ENCODE results near the gene KIF16B.

Gene KIF16B

GRCh38 chr20:16493486-16493885, 79.8 kb downstream of the KIF16B start:
- DNase-seq (ENCODE audit: insufficient read length, low spot score) (no peak), FAIRE-seq (no peak)
- TF ChIP-seq, protein P1, sequence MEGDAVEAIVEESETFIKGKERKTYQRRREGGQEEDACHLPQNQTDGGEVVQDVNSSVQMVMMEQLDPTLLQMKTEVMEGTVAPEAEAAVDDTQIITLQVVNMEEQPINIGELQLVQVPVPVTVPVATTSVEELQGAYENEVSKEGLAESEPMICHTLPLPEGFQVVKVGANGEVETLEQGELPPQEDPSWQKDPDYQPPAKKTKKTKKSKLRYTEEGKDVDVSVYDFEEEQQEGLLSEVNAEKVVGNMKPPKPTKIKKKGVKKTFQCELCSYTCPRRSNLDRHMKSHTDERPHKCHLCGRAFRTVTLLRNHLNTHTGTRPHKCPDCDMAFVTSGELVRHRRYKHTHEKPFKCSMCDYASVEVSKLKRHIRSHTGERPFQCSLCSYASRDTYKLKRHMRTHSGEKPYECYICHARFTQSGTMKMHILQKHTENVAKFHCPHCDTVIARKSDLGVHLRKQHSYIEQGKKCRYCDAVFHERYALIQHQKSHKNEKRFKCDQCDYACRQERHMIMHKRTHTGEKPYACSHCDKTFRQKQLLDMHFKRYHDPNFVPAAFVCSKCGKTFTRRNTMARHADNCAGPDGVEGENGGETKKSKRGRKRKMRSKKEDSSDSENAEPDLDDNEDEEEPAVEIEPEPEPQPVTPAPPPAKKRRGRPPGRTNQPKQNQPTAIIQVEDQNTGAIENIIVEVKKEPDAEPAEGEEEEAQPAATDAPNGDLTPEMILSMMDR (IDR thresholded peaks at IDR 0.05; ENCODE audit: insufficient read depth, missing control alignments), result no peak

DNA sequence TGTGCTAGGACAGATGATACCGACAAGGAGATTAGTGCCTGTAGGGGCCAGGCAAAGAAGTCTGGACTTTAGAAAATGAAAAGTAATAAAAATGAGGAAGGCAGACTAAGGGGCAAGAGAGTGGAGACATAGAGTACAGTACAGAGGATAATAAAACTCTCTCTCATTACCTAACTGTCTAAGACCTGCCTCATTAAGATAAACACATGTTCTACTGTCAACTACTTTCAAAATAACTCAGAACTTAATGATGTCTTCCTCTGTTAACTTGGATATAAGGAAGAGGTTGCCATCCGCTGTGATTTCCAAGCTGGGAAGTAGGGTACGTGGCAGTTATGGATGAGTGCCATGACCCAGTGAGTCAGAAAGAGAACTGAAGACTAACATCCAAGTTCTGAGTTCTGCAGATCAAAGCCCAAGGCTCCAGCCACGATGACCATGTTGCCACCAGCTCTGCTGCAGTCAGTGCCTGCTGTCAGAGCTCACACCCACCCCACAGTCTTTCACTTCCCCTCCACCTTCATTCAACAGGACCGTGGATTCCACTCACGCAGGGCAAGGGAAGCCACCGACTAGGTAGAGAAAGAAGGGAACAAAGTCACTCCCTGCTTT, 81.8 kb downstream of the KIF16B start:
- DNase-seq (ENCODE audit: insufficient read length, low spot score) (no peak), FAIRE-seq (no peak)

GRCh38 chr20:16490696-16491095, 82.6 kb downstream of the KIF16B start:
- TF ChIP-seq, protein P1 (IDR thresholded peaks at IDR 0.05; ENCODE audit: insufficient read depth, missing control alignments), result no peak
- no peak for FAIRE-seq
- no peak for DNase-seq (ENCODE audit: insufficient read length, low spot score)

More for the DNA sequence above, 81.8 kb downstream of the KIF16B start:
- TF ChIP-seq, protein P1 (IDR thresholded peaks at IDR 0.05; ENCODE audit: insufficient read depth, missing control alignments), result no peak

GRCh38 chr20:16488616-16489015, 84.6 kb downstream of the KIF16B start:
- no peak for DNase-seq (ENCODE audit: insufficient read length, low spot score)
- FAIRE-seq, result no peak
- TF ChIP-seq, protein P1 (IDR thresholded peaks at IDR 0.05; ENCODE audit: insufficient read depth, missing control alignments), result no peak

GRCh38 chr20:16488086-16488485, 85.2 kb downstream of the KIF16B start:
- no peak for DNase-seq (ENCODE audit: insufficient read length, low spot score)
- TF ChIP-seq, protein P1 (IDR thresholded peaks at IDR 0.05; ENCODE audit: insufficient read depth, missing control alignments), result no peak
- no peak for FAIRE-seq

DNA sequence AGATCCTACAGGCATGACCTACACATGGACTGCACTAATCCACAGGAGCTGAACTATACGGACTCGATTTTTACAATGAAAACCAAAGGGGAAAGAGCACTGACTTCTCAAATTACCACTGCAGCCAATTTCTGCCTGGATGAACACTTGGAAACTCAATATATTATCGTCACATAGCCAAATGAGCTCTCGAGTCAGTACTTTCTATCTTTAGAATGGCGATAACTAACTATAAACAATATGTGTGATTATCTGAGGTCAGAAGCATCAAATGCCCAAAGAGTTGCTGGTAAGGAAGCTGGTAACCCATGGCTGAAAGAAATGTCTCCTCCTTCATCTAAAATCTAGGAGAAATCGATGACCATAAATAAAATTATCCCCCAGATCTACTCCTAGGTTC, 86.7 kb downstream of the KIF16B start:
- FAIRE-seq (no peak), DNase-seq (ENCODE audit: insufficient read length, low spot score) (no peak)
- TF ChIP-seq, protein P1 (IDR thresholded peaks at IDR 0.05; ENCODE audit: insufficient read depth, missing control alignments), result no peak

- FAIRE-seq, result no peak
- DNase-seq (ENCODE audit: insufficient read length, low spot score), result no peak
- TF ChIP-seq, protein P1 (IDR thresholded peaks at IDR 0.05; ENCODE audit: insufficient read depth, missing control alignments), result no peak
Measured at GRCh38 chr20:16485401-16485800, 87.8 kb downstream of the KIF16B start.
